ENCODE results near the gene ADISSP. TPM values are rescaled to one million over a fixed set of nuclear protein-coding genes. Genes with fewer than 3 reads are reported as not detected.
A peak's percentile ranks its signal among the peaks of the same experiment; 100 is the strongest.

The ADISSP gene
- total RNA-seq, 3 donors from 2014 or later = 12.3 to 29.3 (median 15.7) TPM

DNA sequence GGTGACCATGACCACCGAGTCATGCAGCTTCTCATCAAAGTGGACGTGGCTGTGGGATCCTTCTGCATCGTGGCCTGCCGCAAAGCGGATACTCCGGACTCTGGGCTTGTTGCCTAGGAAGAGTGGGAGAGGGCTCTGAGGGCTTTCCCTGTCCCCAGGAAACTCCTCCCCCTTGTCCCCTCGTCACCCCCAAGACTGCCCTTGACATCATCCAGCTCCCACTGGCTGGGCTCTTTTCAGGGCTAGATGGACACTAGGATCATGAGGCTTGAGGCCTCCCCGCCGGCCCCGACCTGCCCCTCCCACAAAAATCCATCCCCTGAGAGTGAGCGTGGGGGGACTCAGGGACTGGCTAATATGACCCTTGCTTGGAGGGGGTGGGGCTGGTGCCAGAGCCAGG, 9.0 kb downstream of the ADISSP start:
- intact Hi-C loops (cut with DNase I; ENCODE audit: low total_unique reads) = no loop called here

GRCh38 chr20:3757268-3757667, 10.3 kb downstream of the ADISSP start:
- TF ChIP-seq, protein P1, sequence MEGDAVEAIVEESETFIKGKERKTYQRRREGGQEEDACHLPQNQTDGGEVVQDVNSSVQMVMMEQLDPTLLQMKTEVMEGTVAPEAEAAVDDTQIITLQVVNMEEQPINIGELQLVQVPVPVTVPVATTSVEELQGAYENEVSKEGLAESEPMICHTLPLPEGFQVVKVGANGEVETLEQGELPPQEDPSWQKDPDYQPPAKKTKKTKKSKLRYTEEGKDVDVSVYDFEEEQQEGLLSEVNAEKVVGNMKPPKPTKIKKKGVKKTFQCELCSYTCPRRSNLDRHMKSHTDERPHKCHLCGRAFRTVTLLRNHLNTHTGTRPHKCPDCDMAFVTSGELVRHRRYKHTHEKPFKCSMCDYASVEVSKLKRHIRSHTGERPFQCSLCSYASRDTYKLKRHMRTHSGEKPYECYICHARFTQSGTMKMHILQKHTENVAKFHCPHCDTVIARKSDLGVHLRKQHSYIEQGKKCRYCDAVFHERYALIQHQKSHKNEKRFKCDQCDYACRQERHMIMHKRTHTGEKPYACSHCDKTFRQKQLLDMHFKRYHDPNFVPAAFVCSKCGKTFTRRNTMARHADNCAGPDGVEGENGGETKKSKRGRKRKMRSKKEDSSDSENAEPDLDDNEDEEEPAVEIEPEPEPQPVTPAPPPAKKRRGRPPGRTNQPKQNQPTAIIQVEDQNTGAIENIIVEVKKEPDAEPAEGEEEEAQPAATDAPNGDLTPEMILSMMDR (IDR thresholded peaks at IDR 0.05) = no peak
- TF ChIP-seq POLR2A (IDR thresholded peaks at IDR 0.05) (no peak), POLR2AphosphoS5 (IDR thresholded peaks at IDR 0.05) (no peak)
- no peak for DNase-seq (ENCODE audit: low spot score in 2 of 2)
- Histone ChIP-seq H3K4me3 (no peak overlapping the region), H3K4me1 (no peaks in the 10 kb centered on the region), H3K36me3 (no peaks in the 10 kb centered on the region), H3K27ac (peak overlapping the region in 1 of 2 donors; percentile 55), H3K27me3 (no peaks in the 10 kb centered on the region), H3K9me3 (no peaks in the 10 kb centered on the region)
- intact Hi-C loops (cut with DNase I; ENCODE audit: low total_unique reads) = no loop called here

More for the DNA sequence above, 9.0 kb downstream of the ADISSP start:
- Histone ChIP-seq H3K27me3 (no peaks in the 10 kb centered on the region), H3K4me3 (no peak overlapping the region), H3K4me1 (no peaks in the 10 kb centered on the region), H3K36me3 (no peaks in the 10 kb centered on the region), H3K27ac (peak overlapping the region in 1 of 2 donors; percentile 75), H3K9me3 (no peaks in the 10 kb centered on the region)
- TF ChIP-seq POLR2A (IDR thresholded peaks at IDR 0.05) (no peak), POLR2AphosphoS5 (IDR thresholded peaks at IDR 0.05) (no peak)
- TF ChIP-seq, protein P1 (IDR thresholded peaks at IDR 0.05) = no peak
- no peak for DNase-seq (ENCODE audit: low spot score in 2 of 2)

DNA sequence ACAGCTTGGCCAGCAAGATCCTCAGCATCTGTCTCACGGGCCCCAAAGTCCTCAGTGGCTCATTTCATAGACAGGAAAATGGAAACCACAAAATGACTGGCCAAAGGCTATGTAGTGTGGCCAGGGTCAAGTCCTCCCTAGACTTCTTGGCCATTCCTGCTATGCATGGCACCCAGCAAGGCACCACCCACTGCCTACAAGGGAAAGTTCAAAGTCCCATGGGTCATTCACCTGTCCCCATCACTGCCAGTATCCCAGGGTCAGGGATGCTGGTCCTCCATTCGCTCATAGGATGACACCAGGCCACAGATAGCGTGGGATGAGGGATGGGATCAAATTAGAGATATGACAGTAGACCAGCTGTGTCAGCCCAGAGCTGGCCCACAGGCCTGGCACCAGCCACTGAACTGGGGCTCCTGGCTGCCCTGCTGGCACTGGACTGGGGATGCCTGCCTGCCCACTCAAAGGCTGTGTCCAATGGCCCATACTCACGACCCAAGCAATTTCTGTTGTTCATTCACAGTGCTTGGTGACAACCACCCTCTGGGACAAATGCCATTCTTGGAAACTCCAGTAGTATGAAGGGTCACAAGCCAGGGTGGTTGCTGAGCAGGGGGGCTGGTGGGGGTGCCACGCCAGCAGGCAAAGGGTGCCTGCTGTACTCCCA, 11.6 kb downstream of the ADISSP start:
- no peaks in the 10 kb centered on the region for H3K9me3 ChIP-seq
- no peak for DNase-seq (ENCODE audit: low spot score in 2 of 2)
- H3K27ac ChIP-seq = no peak overlapping the region
- intact Hi-C loops (cut with DNase I; ENCODE audit: low total_unique reads) = no loop called here
- no peaks in the 10 kb centered on the region for H3K4me1 ChIP-seq
- H3K4me3 ChIP-seq = no peak overlapping the region
- H3K36me3 ChIP-seq = no peaks in the 10 kb centered on the region
- no peak for TF ChIP-seq POLR2A (IDR thresholded peaks at IDR 0.05)
- TF ChIP-seq, protein P1 (IDR thresholded peaks at IDR 0.05) = no peak
- no peak for TF ChIP-seq POLR2AphosphoS5 (IDR thresholded peaks at IDR 0.05)
- peaks cover 0 to 5% of the 10 kb centered on the region in 2 donors for H3K27me3 ChIP-seq

GRCh38 chr20:3755269-3755668, 12.3 kb downstream of the ADISSP start:
- H3K27ac ChIP-seq = no peak overlapping the region
- intact Hi-C loops (cut with DNase I; ENCODE audit: low total_unique reads) = no loop called here
- no peak for DNase-seq (ENCODE audit: low spot score in 2 of 2)
- TF ChIP-seq POLR2AphosphoS5 (IDR thresholded peaks at IDR 0.05) (no peak), POLR2A (IDR thresholded peaks at IDR 0.05) (no peak)
- TF ChIP-seq, protein P1 (IDR thresholded peaks at IDR 0.05) = no peak
- peaks cover 3 to 12% of the 10 kb centered on the region in 2 donors for H3K27me3 ChIP-seq
- no peaks in the 10 kb centered on the region for H3K36me3 ChIP-seq
- H3K4me1 ChIP-seq = no peaks in the 10 kb centered on the region
- no peak overlapping the region for H3K4me3 ChIP-seq
- no peaks in the 10 kb centered on the region for H3K9me3 ChIP-seq

GRCh38 chr20:3754276-3754630, 13.3 kb downstream of the ADISSP start:
- Histone ChIP-seq H3K9me3 (no peaks in the 10 kb centered on the region), H3K27ac (no peak overlapping the region), H3K4me1 (no peaks in the 10 kb centered on the region), H3K4me3 (no peak overlapping the region), H3K27me3 (peaks cover 7 to 21% of the 10 kb centered on the region in 2 donors), H3K36me3 (no peaks in the 10 kb centered on the region)
- TF ChIP-seq POLR2AphosphoS5 (IDR thresholded peaks at IDR 0.05) (no peak), POLR2A (IDR thresholded peaks at IDR 0.05) (no peak)
- TF ChIP-seq, protein P1 (IDR thresholded peaks at IDR 0.05) = no peak
- no peak for DNase-seq (ENCODE audit: low spot score in 2 of 2)
- intact Hi-C loops (cut with DNase I; ENCODE audit: low total_unique reads) = no loop called here
